ENCODE data around the gene FAT1. TPM values are rescaled to one million over a fixed set of nuclear protein-coding genes. Genes with fewer than 3 reads are reported as not detected.

The FAT1 gene
- total RNA-seq, 1 experiment from 2014 or later: 197 TPM

- intact Hi-C loops (cut with micrococcal nuclease; ENCODE audit: unreplicated experiment): loop anchor here (1.0 to 5.0 kb wide), 5 partner anchors 36 to 874 kb away; no protein-coding TSS in a partner anchor
- H3K4me1 Mint-ChIP-seq (ENCODE audit: low read depth, unreplicated experiment): peaks cover 40% of the 10 kb centered on the region
- DNase-seq: peak; percentile 42
- H3K9me3 Mint-ChIP-seq (ENCODE audit: low read depth, unreplicated experiment): no peaks in the 10 kb centered on the region
- H3K27me3 Mint-ChIP-seq (ENCODE audit: unreplicated experiment): no peaks in the 10 kb centered on the region
- H3K27ac Mint-ChIP-seq (ENCODE audit: unreplicated experiment): peak overlapping the region; percentile 92
- CTCF ChIA-PET: interaction anchor here (1.0 to 1.6 kb wide), 2 partner anchors 36 to 218 kb away, joined by 4 read pairs; no protein-coding TSS in a partner anchor
- TF ChIP-seq, protein P1, sequence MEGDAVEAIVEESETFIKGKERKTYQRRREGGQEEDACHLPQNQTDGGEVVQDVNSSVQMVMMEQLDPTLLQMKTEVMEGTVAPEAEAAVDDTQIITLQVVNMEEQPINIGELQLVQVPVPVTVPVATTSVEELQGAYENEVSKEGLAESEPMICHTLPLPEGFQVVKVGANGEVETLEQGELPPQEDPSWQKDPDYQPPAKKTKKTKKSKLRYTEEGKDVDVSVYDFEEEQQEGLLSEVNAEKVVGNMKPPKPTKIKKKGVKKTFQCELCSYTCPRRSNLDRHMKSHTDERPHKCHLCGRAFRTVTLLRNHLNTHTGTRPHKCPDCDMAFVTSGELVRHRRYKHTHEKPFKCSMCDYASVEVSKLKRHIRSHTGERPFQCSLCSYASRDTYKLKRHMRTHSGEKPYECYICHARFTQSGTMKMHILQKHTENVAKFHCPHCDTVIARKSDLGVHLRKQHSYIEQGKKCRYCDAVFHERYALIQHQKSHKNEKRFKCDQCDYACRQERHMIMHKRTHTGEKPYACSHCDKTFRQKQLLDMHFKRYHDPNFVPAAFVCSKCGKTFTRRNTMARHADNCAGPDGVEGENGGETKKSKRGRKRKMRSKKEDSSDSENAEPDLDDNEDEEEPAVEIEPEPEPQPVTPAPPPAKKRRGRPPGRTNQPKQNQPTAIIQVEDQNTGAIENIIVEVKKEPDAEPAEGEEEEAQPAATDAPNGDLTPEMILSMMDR (IDR thresholded peaks at IDR 0.05; ENCODE audit: unreplicated experiment): no peak
- peak overlapping the region; percentile 83 for H3K4me3 Mint-ChIP-seq (ENCODE audit: low read depth, unreplicated experiment)
- H3K36me3 Mint-ChIP-seq (ENCODE audit: insufficient read depth, unreplicated experiment): peaks cover 49% of the 10 kb centered on the region
- BruUV-seq (replicated peaks): no TSS peak
Measured at GRCh38 chr4:186728631-186729271, 5.1 kb upstream of the FAT1 start.

DNA sequence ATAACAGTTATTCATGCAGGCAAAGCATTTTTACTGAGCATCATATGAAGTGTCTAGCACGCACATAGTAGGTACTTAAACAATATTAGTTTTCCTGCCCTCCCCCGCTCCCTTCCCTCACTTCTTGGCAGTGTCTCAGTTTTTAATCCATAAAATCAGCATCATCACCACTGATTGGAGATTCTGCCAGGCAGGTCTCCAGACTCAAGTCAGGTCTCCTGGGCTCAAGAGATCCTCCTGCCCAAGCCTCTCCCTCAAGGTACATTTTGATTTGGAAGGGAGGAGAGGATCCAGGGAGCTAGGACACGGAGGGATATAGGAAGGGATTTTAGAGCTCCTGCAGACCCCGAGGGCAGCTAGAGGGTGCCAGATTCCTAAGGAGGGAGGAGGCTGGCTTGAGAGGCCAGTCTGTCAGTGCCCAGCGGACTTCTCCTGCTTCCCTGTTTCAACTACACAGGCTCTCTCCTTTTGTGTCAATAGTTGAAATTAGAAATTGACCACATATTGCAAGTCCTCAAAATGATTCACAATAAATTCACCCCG lies 4.4 kb upstream of the FAT1 start:
- CTCF ChIA-PET: interaction anchor here (1.0 to 1.6 kb wide), 3 partner anchors 37 to 218 kb away, joined by 4 read pairs; no protein-coding TSS in a partner anchor
- intact Hi-C loops (cut with micrococcal nuclease; ENCODE audit: unreplicated experiment): loop anchor here (1.0 to 5.0 kb wide), 6 partner anchors 37 to 874 kb away; no protein-coding TSS in a partner anchor
- H3K27ac Mint-ChIP-seq (ENCODE audit: unreplicated experiment): peak overlapping the region; percentile 92

GRCh38 chr4:186727169-186727976 lies 3.7 kb upstream of the FAT1 start:
- TSS peak; percentile 69 for BruUV-seq (replicated peaks)
- Mint-ChIP-seq H3K4me3 (ENCODE audit: low read depth, unreplicated experiment) (peak overlapping the region; percentile 83), H3K27ac (ENCODE audit: unreplicated experiment) (peak overlapping the region; percentile 92), H3K36me3 (ENCODE audit: insufficient read depth, unreplicated experiment) (peaks cover 63% of the 10 kb centered on the region), H3K9me3 (ENCODE audit: low read depth, unreplicated experiment) (no peaks in the 10 kb centered on the region), H3K27me3 (ENCODE audit: unreplicated experiment) (no peaks in the 10 kb centered on the region), H3K4me1 (ENCODE audit: low read depth, unreplicated experiment) (peaks cover 34% of the 10 kb centered on the region)
- no peak for DNase-seq
- CTCF ChIA-PET: interaction anchor here (1.2 to 1.6 kb wide), 2 partner anchors 113 to 219 kb away, joined by 4 read pairs; no protein-coding TSS in a partner anchor
- intact Hi-C loops (cut with micrococcal nuclease; ENCODE audit: unreplicated experiment): loop anchor here (2.0 to 5.0 kb wide), 3 partner anchors 55 to 875 kb away; no protein-coding TSS in a partner anchor
- TF ChIP-seq, protein P1 (IDR thresholded peaks at IDR 0.05; ENCODE audit: unreplicated experiment): no peak

More for the DNA sequence above, 4.4 kb upstream of the FAT1 start:
- Mint-ChIP-seq H3K4me3 (ENCODE audit: low read depth, unreplicated experiment) (peak overlapping the region; percentile 83), H3K9me3 (ENCODE audit: low read depth, unreplicated experiment) (no peaks in the 10 kb centered on the region), H3K36me3 (ENCODE audit: insufficient read depth, unreplicated experiment) (peaks cover 56% of the 10 kb centered on the region), H3K4me1 (ENCODE audit: low read depth, unreplicated experiment) (peaks cover 34% of the 10 kb centered on the region), H3K27me3 (ENCODE audit: unreplicated experiment) (no peaks in the 10 kb centered on the region)
- peak; percentile 55 for DNase-seq
- TF ChIP-seq, protein P1 (IDR thresholded peaks at IDR 0.05; ENCODE audit: unreplicated experiment): no peak
- BruUV-seq (replicated peaks): no TSS peak

DNA sequence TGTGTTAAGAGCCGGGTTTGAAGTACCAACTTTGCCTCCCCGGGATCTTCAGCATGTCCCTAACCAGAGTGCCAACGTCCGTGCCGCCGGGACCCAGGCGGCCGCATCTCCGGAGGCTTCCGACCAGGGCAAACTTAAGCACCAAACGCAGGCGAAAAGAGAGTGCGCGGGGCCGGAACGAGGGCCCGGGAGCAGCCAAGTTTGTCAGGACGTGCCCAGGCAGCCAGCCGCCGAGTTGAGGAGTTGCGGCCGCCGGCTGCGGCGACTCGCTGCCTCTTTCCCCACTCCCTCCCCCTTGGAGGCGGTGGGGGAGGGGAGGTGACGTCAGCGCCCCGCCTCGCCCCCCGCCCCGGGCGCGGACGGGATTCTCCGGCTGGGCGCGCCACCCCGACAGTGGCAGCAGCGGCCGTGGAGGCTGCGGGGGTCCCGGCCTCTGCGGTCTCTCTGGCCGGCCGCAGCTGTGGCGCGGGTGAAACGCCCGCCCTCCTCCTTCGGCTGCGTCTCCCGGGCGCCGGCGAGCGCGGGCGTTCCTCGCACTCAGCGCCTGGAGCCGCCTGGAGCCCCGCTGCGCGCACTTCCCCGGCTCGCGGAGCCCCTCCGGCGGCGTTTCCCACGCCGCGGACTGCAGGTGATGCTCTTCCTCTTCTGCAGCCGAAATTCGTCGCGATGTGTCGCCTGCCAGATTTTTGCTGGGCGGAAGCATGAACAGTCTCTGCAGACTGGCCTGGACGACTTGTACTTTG lies 2.9 kb upstream of the FAT1 start:
- Mint-ChIP-seq H3K4me3 (ENCODE audit: low read depth, unreplicated experiment) (peak overlapping the region; percentile 83), H3K36me3 (ENCODE audit: insufficient read depth, unreplicated experiment) (peaks cover 71% of the 10 kb centered on the region), H3K27ac (ENCODE audit: unreplicated experiment) (peak overlapping the region; percentile 92), H3K9me3 (ENCODE audit: low read depth, unreplicated experiment) (no peaks in the 10 kb centered on the region), H3K4me1 (ENCODE audit: low read depth, unreplicated experiment) (peaks cover 30% of the 10 kb centered on the region), H3K27me3 (ENCODE audit: unreplicated experiment) (no peaks in the 10 kb centered on the region)
- TF ChIP-seq, protein P1 (IDR thresholded peaks at IDR 0.05; ENCODE audit: unreplicated experiment): no peak
- no TSS peak for BruUV-seq (replicated peaks)
- DNase-seq: peak; percentile 85
- CTCF ChIA-PET: no interaction called here
- intact Hi-C loops (cut with micrococcal nuclease; ENCODE audit: unreplicated experiment): loop anchor here (2.0 to 5.0 kb wide), 3 partner anchors 56 to 876 kb away; no protein-coding TSS in a partner anchor
